ENCODE results near the gene DIPK1B.

Gene DIPK1B

GRCh38 chr9:136688274-136689107 is 23.9 kb upstream of the DIPK1B start:
- no peak overlapping the region for H3K4me3 ChIP-seq (ENCODE audit: low read depth, low read length)
- no peak for TF ChIP-seq CTCF (IDR thresholded peaks at IDR 0.05; ENCODE audit: borderline replicate concordance, insufficient read depth, low read depth, low read length)

GRCh38 chr9:136689108-136689460 is 23.3 kb upstream of the DIPK1B start:
- TF ChIP-seq CTCF (IDR thresholded peaks at IDR 0.05; ENCODE audit: borderline replicate concordance, insufficient read depth, low read depth, low read length) = no peak
- no peak overlapping the region for H3K4me3 ChIP-seq (ENCODE audit: low read depth, low read length)

GRCh38 chr9:136690104-136690805 is 22.1 kb upstream of the DIPK1B start:
- TF ChIP-seq CTCF (IDR thresholded peaks at IDR 0.05; ENCODE audit: borderline replicate concordance, insufficient read depth, low read depth, low read length) = no peak
- no peak overlapping the region for H3K4me3 ChIP-seq (ENCODE audit: low read depth, low read length)

GRCh38 chr9:136690806-136691261 is 21.5 kb upstream of the DIPK1B start:
- TF ChIP-seq CTCF (IDR thresholded peaks at IDR 0.05; ENCODE audit: borderline replicate concordance, insufficient read depth, low read depth, low read length) = no peak

GRCh38 chr9:136691316-136692184 is 20.8 kb upstream of the DIPK1B start:
- no peak overlapping the region for H3K4me3 ChIP-seq (ENCODE audit: low read depth, low read length)
- no peak for TF ChIP-seq CTCF (IDR thresholded peaks at IDR 0.05; ENCODE audit: borderline replicate concordance, insufficient read depth, low read depth, low read length)

More at GRCh38 chr9:136690806-136691261, 21.5 kb upstream of the DIPK1B start:
- H3K4me3 ChIP-seq (ENCODE audit: low read depth, low read length) = no peak overlapping the region

GRCh38 chr9:136692185-136693134 is 19.9 kb upstream of the DIPK1B start:
- TF ChIP-seq CTCF (IDR thresholded peaks at IDR 0.05; ENCODE audit: borderline replicate concordance, insufficient read depth, low read depth, low read length) = no peak
- no peak overlapping the region for H3K4me3 ChIP-seq (ENCODE audit: low read depth, low read length)
